Putamen (tissue), 1 donor: ENCODE results near the gene VEGFA.

ENCODE experiments used
- DNase-seq: peaks from one replicate; pipeline ENCODE4 v3.0.0-alpha.2; 2016; ENCODE audit warnings: low spot score

VEGFA gene

GRCh38 chr6:43738877-43739641 is 31.0 kb upstream of the VEGFA start:
- no peak for DNase-seq

- no peak for DNase-seq
These were observed 30.3 kb upstream of the VEGFA start for GRCh38 chr6:43739642-43740091.

GRCh38 chr6:43740321-43740960 is 29.6 kb upstream of the VEGFA start:
- DNase-seq = no peak

DNA sequence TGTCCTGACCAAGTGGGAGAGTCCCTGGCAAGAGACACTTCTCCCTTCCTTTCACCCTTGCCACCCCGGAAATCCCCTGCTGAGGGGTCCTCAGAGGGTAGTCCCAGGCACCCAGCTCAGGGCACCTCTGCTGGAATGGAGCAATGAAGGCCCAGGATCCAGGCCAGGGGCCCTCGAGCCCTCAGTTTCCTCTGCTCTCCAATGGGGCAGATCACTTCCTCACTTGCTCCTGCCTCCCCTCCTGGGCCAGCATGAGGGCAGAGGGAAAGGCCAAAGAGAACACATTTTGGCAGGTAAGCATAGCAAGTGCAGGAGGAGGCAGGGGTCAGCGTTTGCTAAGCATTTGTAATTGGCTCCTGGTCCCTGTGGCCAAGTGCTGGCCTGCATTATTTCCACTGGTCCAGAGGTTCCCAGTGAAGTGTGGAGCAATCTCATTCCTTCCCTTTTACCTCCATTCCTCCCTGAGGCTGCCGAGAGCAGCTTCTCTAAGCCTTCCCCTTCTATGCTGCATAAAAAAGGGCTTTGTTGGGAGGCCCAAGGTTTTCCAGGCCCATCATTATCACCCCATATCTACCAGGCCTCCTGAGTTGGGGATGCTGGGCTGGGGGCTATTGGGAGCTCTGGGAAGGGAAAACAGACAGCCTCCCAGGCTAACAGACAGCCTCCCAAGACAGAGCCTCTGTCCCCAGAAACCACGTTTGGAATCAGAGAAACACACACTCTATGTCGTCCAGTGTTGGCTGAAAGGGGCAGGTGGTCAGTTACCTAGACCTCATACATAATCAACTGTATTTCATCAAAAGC is 28.8 kb upstream of the VEGFA start:
- DNase-seq = no peak

GRCh38 chr6:43741829-43742228 is 28.2 kb upstream of the VEGFA start:
- no peak for DNase-seq

DNA sequence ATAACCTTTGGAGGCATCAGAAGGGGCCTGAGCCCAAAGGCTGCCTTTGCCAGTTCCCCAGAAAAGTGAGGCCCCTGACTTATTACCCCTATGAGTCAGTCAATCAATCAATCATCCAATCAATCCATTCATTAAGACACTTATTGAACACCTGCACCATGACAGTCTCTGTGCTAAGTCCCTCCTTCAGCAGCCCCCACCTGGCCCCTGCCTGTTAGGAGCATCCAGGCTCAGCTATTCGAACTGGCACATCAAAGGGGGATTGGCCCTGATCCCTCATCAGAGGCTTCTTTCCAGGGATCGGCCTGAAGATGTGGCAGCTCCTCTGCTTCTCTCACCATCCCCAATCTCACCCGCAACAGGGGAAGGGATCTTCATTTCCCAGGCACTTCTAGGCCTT is 27.7 kb upstream of the VEGFA start:
- DNase-seq = no peak

DNA sequence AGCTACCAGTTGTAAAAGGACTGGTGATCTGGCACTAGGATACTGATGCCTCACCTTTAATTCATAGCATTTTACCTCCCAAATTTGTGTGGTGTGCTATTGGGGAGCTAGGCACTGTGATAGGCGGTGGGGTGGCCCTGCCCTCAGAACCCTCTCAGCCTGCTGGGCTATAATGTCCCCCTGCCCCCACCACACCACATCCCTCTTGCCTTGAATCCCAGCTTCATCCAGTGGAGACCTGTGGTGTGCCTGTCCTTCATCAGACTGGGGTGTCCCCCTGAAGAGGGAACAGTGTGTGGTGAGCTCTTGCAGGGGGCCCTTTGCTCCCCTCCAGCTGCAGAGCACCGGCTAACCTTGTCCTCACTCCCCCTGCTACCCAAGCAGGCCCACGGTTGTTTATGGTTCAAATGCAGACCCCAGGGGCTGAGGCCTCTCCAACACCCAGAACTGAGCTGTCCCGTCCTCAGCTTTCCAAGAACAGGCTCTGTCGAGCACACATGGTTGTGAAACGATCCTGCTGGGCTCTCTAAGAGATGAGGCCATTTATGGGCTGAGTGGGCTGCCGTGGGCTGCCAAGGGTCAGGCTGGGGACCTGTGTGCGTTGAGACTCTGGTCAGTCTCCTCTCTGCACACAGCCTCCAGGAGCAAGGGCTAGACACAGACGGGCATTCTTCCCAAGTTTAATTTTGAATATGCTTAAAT is 26.9 kb upstream of the VEGFA start:
- no peak for DNase-seq

- no peak for DNase-seq
These were observed 26.2 kb upstream of the VEGFA start for GRCh38 chr6:43743682-43744381.

GRCh38 chr6:43744491-43744890 is 25.5 kb upstream of the VEGFA start:
- DNase-seq = no peak

DNA sequence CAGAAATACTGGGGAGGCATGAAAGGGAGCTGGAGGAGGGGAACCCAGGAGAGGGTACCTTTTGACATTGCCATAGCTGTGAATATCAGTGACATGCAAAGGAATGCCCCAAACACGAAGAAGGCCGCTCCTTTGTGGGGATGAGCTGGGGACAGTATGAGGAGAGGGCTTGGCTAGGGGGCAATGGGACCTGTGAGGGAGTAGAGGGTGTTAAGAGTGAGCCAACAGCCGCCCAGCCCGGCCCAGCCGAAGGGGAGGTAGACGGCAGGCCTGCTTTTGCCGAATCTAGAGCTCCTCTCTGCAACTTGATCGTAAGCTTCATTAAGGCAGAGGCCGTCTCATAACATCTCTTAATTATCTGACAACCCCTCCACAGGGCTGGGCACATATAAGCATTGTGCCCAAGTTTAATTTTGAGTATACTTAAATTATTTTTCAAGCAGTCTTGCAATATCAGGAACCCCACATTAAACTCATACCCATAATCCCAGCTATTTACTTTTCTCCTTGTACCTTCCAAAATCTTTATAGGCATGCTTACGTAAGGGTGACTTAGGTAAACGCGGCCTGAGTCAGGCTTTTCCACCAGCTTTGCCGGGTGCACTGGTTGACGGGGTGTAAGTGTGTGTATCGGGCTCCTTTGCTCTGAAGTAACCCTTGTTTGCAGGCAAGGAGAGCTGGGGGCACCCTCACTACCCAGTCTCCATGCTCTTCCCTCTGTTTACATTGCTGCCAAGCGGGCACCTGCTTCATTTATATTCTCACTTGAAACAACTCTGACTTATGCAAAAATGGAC is 24.9 kb upstream of the VEGFA start:
- no peak for DNase-seq

- DNase-seq = no peak
These were observed 23.9 kb upstream of the VEGFA start for GRCh38 chr6:43746071-43746470.

- no peak for DNase-seq
These were observed 23.4 kb upstream of the VEGFA start for GRCh38 chr6:43746613-43747102.

DNA sequence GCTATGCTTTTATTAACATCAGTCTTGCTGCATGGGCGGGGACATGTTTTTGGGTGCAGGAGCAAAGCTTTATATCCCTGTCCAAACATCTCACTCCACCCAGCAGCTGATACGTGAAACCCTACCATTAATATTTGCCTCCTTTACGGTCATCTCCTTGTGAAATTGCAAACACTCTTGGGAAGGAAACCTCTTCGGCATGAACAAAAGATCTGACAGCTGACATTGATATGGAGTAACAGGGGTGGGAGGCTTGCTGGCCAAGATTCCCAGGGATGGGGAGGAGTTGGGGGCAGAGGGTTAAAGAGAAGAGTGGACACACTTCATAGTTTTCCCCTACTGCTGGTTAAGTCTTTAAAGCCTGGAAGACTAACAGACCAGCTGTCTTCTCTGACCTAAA is 22.2 kb upstream of the VEGFA start:
- no peak for DNase-seq

- DNase-seq = no peak
These were observed 21.2 kb upstream of the VEGFA start for GRCh38 chr6:43748765-43749164.

DNA sequence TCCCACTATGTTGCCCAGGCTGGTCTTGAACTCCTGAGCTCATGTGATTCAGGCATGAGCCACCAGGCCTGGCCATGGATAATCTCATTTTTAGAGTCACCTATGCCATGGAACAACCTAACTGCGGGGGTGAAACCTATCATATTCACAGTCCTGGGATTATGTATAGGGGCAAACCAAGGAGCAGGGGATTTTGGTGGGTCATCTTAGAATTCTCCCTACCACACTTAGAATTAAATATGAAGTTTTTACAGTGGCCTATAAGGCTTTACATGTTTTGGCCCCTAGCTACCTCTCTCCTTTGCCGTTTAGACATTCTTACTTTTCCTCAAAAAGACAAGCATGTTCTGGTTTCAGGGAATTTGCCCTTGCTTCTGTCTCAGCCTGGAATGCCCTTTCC is 20.6 kb upstream of the VEGFA start:
- no peak for DNase-seq

GRCh38 chr6:43750622-43751021 is 19.4 kb upstream of the VEGFA start:
- DNase-seq = no peak

DNA sequence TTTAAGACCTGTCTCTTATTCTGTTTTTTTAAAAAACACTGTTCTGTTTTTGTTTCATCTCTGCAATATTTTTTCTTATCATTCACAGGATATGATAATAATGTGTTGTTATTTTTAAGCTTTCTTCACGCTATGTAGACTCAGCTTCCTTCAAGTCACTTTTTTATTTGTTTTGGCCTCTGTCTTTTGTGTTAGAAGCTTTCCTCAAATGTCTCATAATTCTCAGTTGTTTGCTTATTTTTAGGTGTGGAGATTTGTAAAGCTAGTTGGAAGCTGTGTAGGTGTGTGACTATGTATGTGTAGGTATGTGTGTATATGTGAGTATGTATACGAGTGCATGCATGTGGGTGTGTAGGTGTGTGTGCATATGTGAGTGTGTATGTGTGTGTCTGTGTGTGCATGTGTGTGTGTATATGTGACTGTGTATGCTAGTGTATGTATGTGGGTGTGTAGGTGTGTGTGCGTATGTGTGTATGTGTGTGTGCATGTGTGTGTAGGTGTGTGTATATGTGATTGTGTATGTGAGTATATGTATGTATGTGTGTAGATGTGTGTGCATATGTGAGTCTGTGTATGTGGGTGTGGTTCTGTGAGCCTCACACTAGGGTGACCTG is 16.3 kb upstream of the VEGFA start:
- no peak for DNase-seq

DNA sequence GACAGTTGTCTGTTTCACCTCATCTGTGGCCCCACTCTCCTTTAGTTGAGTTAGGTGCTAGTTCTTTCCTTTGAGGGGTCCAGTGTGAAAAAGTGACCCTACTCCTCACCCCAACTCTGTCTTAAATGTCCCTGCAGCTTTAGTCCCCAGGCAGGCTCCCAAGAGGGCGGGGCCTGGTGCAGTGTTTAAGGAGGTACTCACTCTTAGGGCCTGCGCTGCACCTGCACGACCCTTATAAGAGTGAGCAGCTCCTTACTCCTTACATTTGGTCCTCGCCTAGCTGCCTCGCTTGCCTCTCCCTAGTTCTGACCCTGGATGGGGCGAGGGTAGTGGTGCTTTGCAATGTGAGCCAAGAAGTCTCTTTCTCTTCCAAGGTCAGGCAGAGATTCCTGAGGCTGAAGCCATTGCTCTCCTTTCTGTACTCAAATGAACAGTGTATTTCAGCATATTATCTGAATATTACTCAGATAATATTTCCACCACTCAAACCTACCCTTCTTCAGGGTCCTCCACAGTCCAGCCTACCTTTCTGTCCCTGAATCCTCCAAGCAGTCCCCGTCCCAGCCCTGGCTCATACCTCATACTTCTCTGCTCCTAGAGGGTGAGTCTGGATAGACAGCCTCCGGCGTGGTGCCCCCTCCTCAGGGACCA is 11.9 kb upstream of the VEGFA start:
- DNase-seq = no peak

DNA sequence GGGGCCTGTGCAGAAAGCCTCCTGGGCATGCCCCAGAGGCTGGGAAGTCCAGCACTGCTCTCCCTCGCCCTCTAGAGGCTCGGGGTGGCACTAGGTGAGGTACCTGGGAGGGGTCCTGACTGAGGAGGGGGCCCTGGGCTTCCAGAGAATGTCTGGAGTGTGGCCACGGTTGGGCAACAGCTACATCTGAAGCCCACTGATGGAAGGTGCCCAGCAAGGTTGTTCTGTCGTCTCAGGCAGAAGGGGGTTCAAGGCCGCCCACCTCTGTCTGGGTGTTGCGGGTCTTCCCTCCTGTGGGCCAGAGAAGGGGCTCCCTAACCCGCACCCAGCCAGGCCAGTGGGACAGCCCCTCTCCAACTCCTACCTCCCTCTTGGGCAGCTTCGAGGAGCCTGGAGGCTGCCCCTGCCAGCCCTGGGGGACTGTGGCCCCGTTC is 11.4 kb upstream of the VEGFA start:
- DNase-seq = no peak
